Mucosa of descending colon (tissue), 3 donors: ENCODE results near the gene CCDC57. TPM values are rescaled to one million over a fixed set of nuclear protein-coding genes. Genes with fewer than 3 reads are reported as not detected.
A peak's percentile ranks its signal among the peaks of the same experiment; 100 is the strongest.

Experiments used
- ATAC-seq: fragments of 200-7000 bp; cut with Tn5 transposase; one replicate; pipeline ENCODE4 v1.9.1; 2020; ENCODE audit warnings: mild to moderate bottlenecking, moderate library complexity
- DNase-seq, 3 donors: peaks; one replicate each; pipeline ENCODE4 v3.0.0-alpha.2; 2020
- H3K36me3 ChIP-seq: fragments of 200-600 bp; one replicate; pipeline ENCODE4 v1.8.0; 2021; ENCODE audit warnings: low read depth, mild to moderate bottlenecking
- H3K4me1 ChIP-seq: fragments of 200-600 bp; one replicate; pipeline ENCODE4 v1.8.0; 2021; ENCODE audit warnings: low read depth, mild to moderate bottlenecking
- H3K4me3 ChIP-seq: fragments of 200-600 bp; one replicate; pipeline ENCODE4 v1.8.0; 2021; ENCODE audit warnings: mild to moderate bottlenecking
- H3K9me3 ChIP-seq: fragments of 200-600 bp; one replicate; pipeline ENCODE4 v1.8.0; 2021; ENCODE audit warnings: mild to moderate bottlenecking
- CTCF ChIP-seq: fragments of 200-600 bp; IDR thresholded peaks from one replicate; pipeline ENCODE4 v1.8.0; 2022; ENCODE audit warnings: antibody characterized with exemption, mild to moderate bottlenecking
- intact Hi-C, 2 donors: fragments of 100-400 bp; cut with DNase I in 1 of 2; cut with micrococcal nuclease in 1 of 2; formaldehyde crosslinking; loops; one replicate each; pipeline versions ENCODE4 v1.11.0 to v1.11.1; 2022; cut with DNase I, micrococcal nuclease
- total RNA-seq, 3 donors: library from RNA; stranded (reverse); fragmentation: NEBNext Ultra II Directional in 2 of 3; extraction: Animal tissue kit (Norgen Biotek cat#: 25700) in 2 of 3; gene quantifications; one replicate each; pipeline versions ENCODE4 v1.2.1 to v1.2.4, GENCODE V29; 2021 to 2023
- donor health status: DM: no; HTN: no; CAD: no; lungs with moderate emphysema.
- donor health status: DM: no; HTN: no; CAD: no.
- donor health status: DM: no; HTN: yes; CAD: no.

Gene CCDC57
- total RNA-seq, 3 donors from 2014 or later, result 41.3 to 46.3 (median 45.4) TPM

GRCh38 chr17:82218349-82219075, 5.9 kb upstream of the CCDC57 start:
- H3K9me3 ChIP-seq, result no peaks in the 10 kb centered on the region
- H3K4me1 ChIP-seq, result peaks cover 24% of the 10 kb centered on the region
- no peak for TF ChIP-seq CTCF
- no peaks in the 10 kb centered on the region for H3K36me3 ChIP-seq
- no peak overlapping the region for H3K4me3 ChIP-seq
- no peak for ATAC-seq
- peak in 1 of 3 donors; percentile 57 for DNase-seq
- intact Hi-C loops, result no loop called here

- peak in 2 of 3 donors; percentile 66 to 87 for DNase-seq
- ATAC-seq, result peak; percentile 10
- intact Hi-C loops, result no loop called here
Observed at GRCh38 chr17:82217530-82218204, 5.0 kb upstream of the CCDC57 start.

GRCh38 chr17:82217120-82217529, 4.5 kb upstream of the CCDC57 start:
- DNase-seq, result peak in 2 of 3 donors; percentile 60 to 81

More at GRCh38 chr17:82217530-82218204, 5.0 kb upstream of the CCDC57 start:
- Histone ChIP-seq H3K9me3 (no peaks in the 10 kb centered on the region), H3K36me3 (no peaks in the 10 kb centered on the region), H3K4me3 (no peak overlapping the region), H3K4me1 (peaks cover 29% of the 10 kb centered on the region)
- TF ChIP-seq CTCF, result no peak

GRCh38 chr17:82216301-82217119, 3.9 kb upstream of the CCDC57 start:
- Histone ChIP-seq H3K4me1 (peaks cover 32% of the 10 kb centered on the region), H3K4me3 (no peak overlapping the region), H3K36me3 (no peaks in the 10 kb centered on the region), H3K9me3 (no peaks in the 10 kb centered on the region)
- intact Hi-C loops, result no loop called here
- no peak for TF ChIP-seq CTCF
- ATAC-seq, result peak; percentile 81
- peak; percentile 85 to 93 (median 87) for DNase-seq

More at GRCh38 chr17:82217120-82217529, 4.5 kb upstream of the CCDC57 start:
- no peak overlapping the region for H3K4me3 ChIP-seq
- H3K9me3 ChIP-seq, result no peaks in the 10 kb centered on the region
- H3K36me3 ChIP-seq, result no peaks in the 10 kb centered on the region
- intact Hi-C loops, result no loop called here
- ATAC-seq, result no peak
- no peak for TF ChIP-seq CTCF
- H3K4me1 ChIP-seq, result peaks cover 29% of the 10 kb centered on the region

- Histone ChIP-seq H3K4me3 (no peak overlapping the region), H3K9me3 (no peaks in the 10 kb centered on the region), H3K4me1 (peaks cover 32% of the 10 kb centered on the region), H3K36me3 (no peaks in the 10 kb centered on the region)
- DNase-seq (no peak), ATAC-seq (no peak)
- no peak for TF ChIP-seq CTCF
- intact Hi-C loops, result no loop called here
Observed at GRCh38 chr17:82215972-82216300, 3.3 kb upstream of the CCDC57 start.
